SK-MEL-5 (cell line): ENCODE data around the gene NELL1. TPM values are rescaled to one million over a fixed set of nuclear protein-coding genes. Genes with fewer than 3 reads are reported as not detected.
A peak's percentile ranks its signal among the peaks of the same experiment; 100 is the strongest.

ENCODE experiments used
- DNase-seq: peaks from one replicate; pipeline ENCODE4 v3.0.0-alpha.2; 2016; ENCODE audit warnings: low read depth, low spot score
- in situ Hi-C: cut with HindIII; loops from 2 replicates; pipeline ENCODE4 v1.10.0; 2016; ENCODE audit warnings: low sequenced_read_pairs, high pct_unique_total_duplicates, low pct_unique_long_range_greater_than_20kb
- total RNA-seq: library from RNA; depleted of rRNA; stranded (reverse); fragments of >200 nt; shearing (Covaris generic); gene quantifications from 2 replicates; pipeline ENCODE4 v1.2.3, GENCODE V29; 2014

The NELL1 gene
- total RNA-seq, 1 experiment from 2014 or later = not detected

- in situ Hi-C loops = no loop called here
- DNase-seq = no peak
These were observed 62.4 kb downstream of the NELL1 start for GRCh38 chr11:20731676-20732215.

GRCh38 chr11:20739107-20739506 is 69.7 kb downstream of the NELL1 start:
- DNase-seq = no peak
- in situ Hi-C loops = no loop called here

- no peak for DNase-seq
- in situ Hi-C loops = no loop called here
These were observed 70.2 kb downstream of the NELL1 start for GRCh38 chr11:20739577-20739976.

- in situ Hi-C loops = no loop called here
- DNase-seq = peak; percentile 5
These were observed 85.5 kb downstream of the NELL1 start for GRCh38 chr11:20754933-20755332.

- in situ Hi-C loops = no loop called here
- no peak for DNase-seq
These were observed 90.2 kb downstream of the NELL1 start for GRCh38 chr11:20759541-20759940.

- in situ Hi-C loops = no loop called here
- no peak for DNase-seq
These were observed 91.4 kb downstream of the NELL1 start for GRCh38 chr11:20760811-20761210.

- in situ Hi-C loops = no loop called here
- peak; percentile 11 for DNase-seq
These were observed 92.9 kb downstream of the NELL1 start for GRCh38 chr11:20762116-20762844.

- no peak for DNase-seq
- in situ Hi-C loops = no loop called here
These were observed 93.6 kb downstream of the NELL1 start for GRCh38 chr11:20762980-20763379.

- no peak for DNase-seq
- in situ Hi-C loops = no loop called here
These were observed 101.1 kb downstream of the NELL1 start for GRCh38 chr11:20770414-20770946.

GRCh38 chr11:20771026-20771425 is 101.6 kb downstream of the NELL1 start:
- in situ Hi-C loops = no loop called here

GRCh38 chr11:20771681-20772080 is 102.3 kb downstream of the NELL1 start:
- DNase-seq = no peak
- in situ Hi-C loops = no loop called here

More at GRCh38 chr11:20771026-20771425, 101.6 kb downstream of the NELL1 start:
- no peak for DNase-seq

- in situ Hi-C loops = no loop called here
These were observed 105.9 kb downstream of the NELL1 start for GRCh38 chr11:20775331-20775730.

GRCh38 chr11:20782775-20783174 is 113.4 kb downstream of the NELL1 start:
- in situ Hi-C loops = no loop called here
- no peak for DNase-seq

More at GRCh38 chr11:20775331-20775730, 105.9 kb downstream of the NELL1 start:
- no peak for DNase-seq

- no peak for DNase-seq
- in situ Hi-C loops = no loop called here
These were observed 113.8 kb downstream of the NELL1 start for GRCh38 chr11:20783220-20783619.

- DNase-seq = no peak
- in situ Hi-C loops = no loop called here
These were observed 121.2 kb downstream of the NELL1 start for GRCh38 chr11:20790622-20791021.

GRCh38 chr11:20795005-20795404 is 125.6 kb downstream of the NELL1 start:
- no peak for DNase-seq
- in situ Hi-C loops = no loop called here

- in situ Hi-C loops = no loop called here
These were observed 138.9 kb downstream of the NELL1 start for GRCh38 chr11:20808328-20808727.

GRCh38 chr11:20821046-20821445 is 151.7 kb downstream of the NELL1 start:
- no peak for DNase-seq
- in situ Hi-C loops = no loop called here

More at GRCh38 chr11:20808328-20808727, 138.9 kb downstream of the NELL1 start:
- no peak for DNase-seq

- DNase-seq = no peak
- in situ Hi-C loops = no loop called here
These were observed 152.1 kb downstream of the NELL1 start for GRCh38 chr11:20821470-20821869.
